Measurements from ENCODE around the gene SLC17A8. TPM values are rescaled to one million over a fixed set of nuclear protein-coding genes. Genes with fewer than 3 reads are reported as not detected.
"Not testable (repeated sequence)": the region's sequence is repeated elsewhere in the genome, so short reads cannot be mapped to it uniquely, and the experiment has no call there.

SLC17A8 gene
- total RNA-seq, 1 donor from 2014 or later: not detected

DNA sequence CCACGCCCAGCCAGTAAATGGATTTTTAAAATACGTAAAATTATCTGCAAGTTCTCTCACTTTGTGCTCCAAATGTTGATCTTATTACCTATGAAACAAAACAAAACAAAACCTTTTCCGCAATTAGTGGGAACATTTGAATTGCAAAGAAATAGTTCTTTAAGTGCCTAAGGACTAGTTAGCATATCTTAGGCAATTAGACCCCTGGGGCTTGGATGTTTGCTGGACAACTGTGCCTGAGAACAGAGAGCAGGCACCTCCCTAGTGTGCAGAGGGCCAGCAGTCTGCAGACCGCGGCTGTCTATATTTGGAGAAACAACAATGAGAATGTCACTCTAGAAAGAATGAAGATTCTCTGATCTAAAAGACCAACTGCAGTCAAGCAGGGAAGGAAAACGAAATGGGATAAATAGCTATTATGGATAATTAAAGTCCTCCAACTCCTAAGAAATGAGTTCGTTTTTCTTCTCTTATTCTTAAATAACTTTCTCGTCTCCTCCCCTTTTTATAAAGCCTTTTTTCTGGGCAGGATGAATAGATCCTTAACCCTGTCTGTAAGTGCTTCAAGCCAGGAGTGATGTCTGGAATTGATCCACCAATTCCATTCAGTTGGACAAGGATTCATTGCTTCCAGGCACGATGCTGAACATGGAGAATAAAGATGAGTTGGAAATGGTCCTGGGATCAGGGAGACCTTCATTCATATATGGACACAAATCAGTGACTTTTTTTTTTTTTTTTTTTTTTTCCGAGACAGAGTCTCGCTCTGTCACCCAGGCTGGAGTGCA lies 16.2 kb downstream of the SLC17A8 start:
- ATAC-seq: no peak

DNA sequence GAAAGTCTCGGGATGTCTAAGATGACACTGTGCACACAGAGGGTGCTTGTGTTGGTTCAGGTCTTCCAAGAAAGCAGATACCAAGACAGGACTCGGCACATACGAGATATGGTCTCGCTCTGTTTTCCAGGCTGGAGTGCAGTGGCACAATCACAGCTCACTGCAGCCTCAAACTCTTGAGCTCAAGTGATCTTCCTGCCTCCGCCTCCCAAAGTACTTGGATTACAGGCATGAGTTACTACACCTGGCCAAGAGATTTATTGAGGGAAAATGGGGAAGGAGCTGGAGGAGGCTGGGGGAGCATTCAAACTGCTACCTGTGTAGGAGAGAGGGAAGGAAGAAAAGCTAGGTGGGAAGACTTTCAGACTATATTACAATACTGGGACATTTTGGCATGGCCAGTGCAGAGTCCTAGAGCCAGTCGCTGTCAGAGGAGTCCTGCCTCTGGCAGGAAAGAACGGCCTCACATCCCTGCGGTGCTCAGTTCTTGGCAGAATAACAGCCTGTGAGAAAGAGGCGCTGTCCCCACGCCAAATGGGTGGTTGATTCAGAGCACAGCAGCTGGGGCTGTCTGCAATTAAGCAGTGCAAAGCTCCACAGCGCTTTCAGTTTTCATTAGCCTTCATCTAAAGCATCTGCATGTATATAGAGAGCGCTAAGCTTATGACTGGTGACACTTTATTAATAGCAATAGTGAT lies 18.3 kb downstream of the SLC17A8 start:
- no peak for ATAC-seq

DNA sequence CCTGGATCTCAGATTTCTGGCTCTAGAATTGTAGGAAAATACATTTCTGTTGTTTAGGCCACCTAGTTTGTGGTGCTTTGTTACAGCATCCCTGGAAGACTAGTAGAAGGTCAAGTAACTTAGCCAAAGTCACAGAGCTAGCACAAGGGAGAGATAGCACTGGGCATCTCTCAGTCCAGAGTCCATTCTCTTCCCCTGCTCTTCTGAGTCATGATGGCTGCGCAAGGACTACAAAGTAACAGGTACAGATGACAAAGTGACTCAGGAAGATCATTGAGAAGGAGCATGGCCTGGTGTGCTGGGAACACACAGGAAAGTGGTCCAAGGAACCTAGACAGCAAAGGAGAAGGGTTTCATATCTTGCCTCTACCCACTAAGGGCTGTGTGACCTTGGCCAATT lies 19.3 kb downstream of the SLC17A8 start:
- no peak for ATAC-seq

DNA sequence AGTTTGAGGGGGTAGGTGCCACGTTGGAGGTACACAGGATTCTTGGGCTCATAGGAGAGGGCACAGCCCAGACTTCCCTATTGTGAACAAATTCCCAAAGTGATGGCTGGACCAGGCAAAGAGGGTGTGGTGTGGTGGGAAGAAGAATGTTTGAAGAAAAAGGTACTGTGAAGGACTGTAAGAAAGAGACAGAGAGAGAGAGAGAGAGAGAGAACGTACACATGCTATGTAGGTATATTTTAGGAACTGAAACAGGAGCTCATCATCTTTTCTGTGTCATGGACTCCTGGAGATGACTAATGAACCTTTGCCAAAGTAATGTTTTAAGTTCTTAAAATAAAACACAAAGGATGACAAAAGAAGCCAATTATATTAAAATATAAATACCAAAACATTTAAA lies 24.5 kb downstream of the SLC17A8 start:
- no peak for ATAC-seq

DNA sequence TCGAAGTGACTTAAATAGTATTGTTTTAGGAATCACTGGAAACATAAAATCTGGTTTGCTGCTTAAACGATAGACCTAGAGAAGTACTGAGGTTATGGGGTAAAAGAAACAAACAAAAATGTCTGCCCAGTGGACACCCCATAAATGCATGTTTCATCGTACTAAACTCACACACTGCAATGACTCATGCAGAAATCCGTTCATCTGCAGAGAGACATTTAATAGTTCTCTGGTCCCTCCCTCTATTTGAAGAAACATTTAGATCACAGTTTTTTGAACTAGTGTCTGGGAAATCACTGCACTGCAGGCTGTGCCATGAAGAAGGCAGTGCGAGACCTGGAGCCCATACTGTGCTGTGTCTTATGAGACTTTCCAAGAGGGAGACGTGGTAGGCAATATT lies 25.5 kb downstream of the SLC17A8 start:
- ATAC-seq: no peak

DNA sequence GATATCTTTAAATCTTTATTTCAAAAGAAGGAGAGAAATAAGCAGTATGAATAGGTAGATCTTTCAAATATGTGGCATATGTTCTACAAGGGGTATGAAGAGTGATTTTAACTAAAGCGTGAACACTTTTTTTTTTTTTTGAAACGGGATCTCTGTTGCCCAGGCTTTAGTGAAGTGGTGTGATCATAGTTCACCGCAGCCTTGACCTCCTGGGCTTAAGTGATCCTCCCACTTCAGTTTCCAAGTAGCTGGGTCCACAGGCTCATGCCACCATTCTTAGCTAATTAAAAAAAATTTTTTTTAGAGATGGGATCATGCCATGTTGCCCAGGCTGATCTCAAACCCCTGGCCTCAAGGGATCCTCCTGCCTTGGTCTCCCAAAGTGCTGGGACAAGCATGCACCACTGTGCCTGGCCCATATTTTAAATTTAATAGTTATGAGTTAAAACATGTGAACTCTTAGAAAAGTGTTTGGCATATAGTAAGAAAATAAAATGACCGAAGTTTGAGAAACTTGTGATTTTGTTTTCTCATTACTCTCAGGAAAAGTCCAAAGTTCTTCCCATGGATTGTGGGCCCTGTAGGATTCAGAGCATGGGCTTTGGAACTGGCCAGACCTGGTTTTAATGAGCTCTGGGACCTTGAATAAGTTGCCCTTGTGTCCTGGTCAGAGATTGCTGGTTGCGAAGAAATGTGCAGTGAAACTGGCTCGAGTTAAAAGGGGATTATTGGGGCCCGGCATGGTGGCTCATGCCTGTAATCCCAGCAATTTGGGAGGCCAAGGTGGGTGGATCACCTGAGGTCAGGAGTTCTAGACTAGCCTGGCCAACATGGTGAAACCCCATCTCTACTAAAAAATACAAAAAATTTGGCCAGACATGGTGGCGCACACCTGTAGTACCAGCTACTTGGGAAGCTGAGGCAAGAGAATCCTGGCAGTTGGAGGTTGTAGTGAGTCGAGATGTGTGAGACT lies 27.0 kb downstream of the SLC17A8 start:
- no peak for ATAC-seq

DNA sequence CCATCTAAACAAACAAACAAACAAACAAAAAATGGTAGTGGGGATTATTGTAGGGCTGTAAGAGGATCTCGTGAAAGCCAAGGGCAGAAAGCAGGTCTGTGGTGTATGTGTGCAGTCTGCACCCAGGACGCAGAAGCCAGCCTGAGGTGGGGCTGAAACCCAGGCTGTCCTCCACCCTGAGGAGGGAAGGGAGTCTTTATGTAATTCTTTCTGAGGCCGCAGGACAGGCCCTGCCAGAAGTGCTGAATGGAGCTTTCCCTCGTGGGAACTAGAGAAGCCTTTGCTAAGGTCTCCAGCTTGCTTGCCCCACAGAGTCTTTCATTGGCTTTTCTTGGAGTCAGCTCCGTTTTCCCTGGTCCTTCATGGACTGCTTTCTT lies 27.7 kb downstream of the SLC17A8 start:
- no peak for ATAC-seq

DNA sequence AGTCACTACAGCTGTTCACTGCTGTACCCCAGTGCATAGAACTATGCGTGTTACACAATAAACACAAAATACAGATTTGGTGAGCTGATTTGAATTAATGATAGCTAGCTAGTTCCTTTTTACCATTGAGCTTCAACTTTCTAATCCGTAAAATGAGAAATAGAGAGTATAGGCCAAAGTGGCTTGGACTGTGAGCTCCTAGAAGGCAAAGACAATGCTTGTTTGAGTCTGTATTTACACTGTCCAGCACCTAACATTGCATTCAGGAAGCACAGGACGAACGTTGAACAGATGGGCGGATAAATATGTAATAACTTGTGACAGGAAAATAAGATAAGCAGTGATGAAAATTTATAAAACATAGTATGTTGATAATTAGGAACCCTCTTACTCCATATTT lies 31.5 kb downstream of the SLC17A8 start:
- ATAC-seq: no peak

DNA sequence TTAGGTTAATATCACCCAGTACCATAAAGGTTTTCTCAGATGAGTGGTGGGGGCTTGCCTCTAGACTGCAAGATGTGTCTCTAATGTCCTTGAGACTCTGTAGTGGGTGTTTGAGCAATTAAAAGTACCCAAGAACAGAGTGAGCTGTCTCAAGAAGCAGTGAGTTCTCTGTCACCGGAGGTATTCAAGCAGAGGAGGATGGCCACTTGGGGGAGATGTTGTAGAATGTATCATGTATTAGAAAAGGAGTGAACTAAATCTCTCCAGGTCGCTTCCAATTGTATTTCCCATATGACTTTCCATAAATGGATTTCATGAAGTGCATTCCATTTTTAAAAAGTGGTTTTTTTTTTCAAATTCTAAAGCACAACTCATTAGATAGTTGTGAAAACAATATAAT lies 35.0 kb downstream of the SLC17A8 start:
- ATAC-seq: no peak

DNA sequence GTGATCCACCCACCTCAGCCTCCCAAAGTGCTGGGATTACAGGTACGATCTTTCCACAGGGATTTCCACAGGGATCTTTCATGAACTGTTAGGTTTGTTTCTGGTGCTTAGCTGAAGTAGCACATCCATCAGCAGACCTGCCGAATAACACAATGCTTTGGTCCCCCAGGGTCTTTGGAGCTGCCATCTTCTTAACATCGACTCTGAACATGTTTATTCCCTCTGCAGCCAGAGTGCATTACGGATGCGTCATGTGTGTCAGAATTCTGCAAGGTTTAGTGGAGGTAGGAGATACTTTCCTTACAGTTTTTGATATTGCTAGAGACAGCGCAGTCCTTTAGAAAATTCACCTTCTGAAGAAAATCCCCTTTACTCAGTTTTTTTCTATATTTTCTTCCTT lies 36.3 kb downstream of the SLC17A8 start:
- no peak for ATAC-seq

DNA sequence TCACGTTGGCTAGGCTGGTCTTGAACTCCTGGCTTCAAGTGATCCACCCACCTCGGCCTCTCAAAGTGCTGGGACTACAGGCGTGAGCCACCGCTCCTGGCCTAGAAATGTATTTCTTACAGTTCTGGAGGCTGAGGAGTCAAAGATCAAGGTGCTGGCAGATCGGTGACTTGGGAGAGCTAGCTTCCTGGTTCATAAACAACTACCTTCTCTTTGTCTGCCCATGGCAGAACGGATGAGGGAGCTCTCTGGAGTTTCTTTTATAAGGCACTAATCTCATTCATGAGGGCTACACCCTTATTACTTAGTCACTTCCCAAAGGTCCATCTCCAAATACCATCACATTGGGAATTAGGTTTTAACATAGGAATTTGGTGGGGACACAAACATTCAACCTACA lies 38.9 kb downstream of the SLC17A8 start:
- no peak for ATAC-seq

DNA sequence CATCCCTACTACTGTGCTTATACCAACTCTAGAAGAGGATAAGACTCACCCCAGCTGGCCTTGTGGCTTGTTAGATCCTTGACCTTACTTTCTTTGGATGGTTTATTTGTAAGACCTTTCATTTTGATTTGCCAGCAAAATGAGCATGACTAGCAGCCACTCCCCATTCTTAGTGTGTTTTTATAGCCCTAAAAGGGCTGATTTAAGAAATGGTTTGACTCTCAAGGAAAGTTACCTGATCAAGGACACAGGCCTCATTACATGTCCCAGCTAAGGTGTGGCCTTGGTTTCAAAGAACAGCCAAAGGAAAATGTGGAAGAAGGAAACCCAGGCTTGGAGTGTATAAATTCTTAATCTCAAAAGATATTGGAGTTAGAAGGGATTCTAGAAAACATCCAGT lies 41.4 kb downstream of the SLC17A8 start:
- ATAC-seq: no peak

DNA sequence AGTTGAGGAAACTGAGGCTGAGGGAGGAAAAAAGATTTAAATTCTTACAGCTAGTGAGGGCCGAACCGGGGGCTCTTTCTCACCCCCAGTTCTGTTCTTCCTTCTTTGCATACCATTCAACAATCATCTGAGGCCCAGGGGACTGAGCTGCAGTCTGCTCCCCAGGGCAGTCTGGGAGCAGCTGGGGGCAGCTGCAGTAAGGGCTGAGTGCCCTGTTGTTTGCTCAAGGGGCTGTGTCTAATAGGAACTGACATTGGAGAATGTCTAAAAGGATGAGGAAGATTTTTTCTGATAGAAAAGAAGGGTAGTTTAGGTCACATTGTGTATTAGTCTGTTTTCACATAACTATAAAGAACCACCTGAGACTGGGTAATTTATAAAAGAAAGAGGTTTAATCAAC lies 42.2 kb downstream of the SLC17A8 start:
- no peak for ATAC-seq

DNA sequence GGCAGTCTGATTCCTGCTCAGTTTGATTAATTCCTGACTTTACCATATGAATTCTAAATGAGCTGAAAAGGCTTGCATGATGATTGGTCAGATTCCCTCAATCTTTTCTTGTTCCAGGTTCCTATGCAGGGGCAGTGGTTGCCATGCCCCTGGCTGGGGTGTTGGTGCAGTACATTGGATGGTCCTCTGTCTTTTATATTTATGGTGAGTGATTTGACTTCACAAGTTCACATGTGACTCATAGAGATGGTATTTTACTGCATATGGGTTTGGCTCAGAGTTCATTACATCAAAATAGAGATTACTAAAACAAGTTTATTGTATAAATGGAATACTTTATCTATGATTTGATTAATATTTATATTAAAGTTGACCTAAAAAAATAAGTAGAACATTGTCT lies 44.8 kb downstream of the SLC17A8 start:
- no peak for ATAC-seq

DNA sequence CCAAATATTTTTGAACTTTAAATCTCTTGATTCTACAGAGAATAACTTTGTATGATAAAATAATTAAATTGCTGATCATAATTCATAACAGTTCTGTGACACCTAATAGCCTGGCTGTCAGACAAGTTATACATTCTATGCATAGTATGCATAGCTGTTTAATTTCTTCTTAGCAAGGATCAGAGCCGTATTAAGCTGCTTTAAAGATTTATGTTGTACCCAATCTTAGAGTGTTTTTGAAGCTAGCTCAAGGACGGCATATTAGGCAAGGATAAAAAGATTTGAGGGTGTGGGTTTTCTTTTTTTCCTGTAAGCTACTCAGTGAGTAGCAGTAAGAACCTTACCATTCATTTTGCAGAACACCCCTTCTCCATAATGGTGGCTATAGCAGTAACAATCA lies 45.9 kb downstream of the SLC17A8 start:
- no peak for ATAC-seq

DNA sequence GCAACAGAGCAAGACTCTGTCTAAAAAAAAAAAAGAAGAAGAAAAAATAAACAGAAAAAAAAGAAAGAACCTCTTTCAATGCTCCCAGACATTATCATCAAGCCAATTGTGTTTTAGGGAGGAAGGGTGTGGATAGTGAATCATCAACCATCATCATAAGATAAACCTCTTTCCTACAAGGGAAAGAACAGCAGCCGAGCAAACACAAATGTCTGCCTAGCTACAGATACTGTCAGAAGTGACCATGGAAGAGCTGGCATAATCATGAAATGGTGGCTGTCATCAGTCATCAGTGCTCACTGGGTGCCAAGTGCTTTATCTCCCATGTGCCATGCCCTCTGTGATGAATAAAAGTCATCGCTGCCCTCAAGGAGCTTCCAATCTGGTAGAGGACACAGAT lies 46.6 kb downstream of the SLC17A8 start:
- no peak for ATAC-seq

DNA sequence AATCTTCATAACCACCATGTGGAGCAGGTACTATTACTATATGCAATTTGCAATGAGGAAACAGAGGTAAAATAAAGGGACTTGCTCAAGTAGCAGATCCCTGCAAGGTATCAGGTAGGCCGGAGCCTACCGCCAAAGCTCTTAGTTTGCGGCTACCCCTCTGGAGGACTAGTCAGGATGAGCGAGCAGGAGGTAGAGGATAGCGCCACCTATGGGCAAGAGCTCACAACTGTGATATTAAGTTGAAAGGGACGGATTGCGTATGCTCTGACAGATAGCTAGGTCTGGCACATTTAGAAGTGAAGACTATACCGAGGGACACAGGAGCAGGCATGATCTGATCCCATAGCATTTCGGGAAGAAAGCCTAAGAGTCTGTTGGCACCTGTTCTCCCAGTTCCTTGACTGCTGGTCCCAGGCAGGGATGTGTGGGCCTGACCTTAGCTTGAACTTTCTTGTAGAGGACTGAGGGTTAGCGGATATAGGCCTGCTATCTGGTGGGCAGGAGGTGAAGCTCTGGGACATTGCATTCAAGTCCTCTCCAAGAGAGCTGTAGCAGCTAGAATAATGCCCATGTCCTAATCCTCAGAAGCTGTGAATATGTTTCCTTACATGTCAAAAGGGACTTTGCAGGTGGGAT lies 48.0 kb downstream of the SLC17A8 start:
- no peak for ATAC-seq

DNA sequence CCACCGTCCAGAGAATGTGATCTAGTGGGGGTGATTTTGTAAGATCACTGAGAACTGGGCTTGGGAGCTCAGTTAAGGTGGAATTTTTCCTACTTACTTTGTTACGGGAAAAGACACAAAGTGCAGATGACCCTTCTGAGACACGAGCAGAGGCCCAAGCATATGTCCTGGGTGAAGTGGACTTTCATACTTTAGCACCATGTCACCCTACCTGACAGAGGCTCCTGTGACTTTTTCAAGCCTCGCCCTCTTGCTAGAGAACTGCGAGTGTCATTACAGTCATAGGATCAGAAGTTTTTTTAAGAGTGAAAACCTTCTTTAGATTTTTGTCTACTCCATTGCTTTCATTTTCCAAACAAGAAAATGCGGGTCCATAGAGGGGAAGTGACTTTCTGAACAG lies 56.1 kb downstream of the SLC17A8 start:
- no peak for ATAC-seq

DNA sequence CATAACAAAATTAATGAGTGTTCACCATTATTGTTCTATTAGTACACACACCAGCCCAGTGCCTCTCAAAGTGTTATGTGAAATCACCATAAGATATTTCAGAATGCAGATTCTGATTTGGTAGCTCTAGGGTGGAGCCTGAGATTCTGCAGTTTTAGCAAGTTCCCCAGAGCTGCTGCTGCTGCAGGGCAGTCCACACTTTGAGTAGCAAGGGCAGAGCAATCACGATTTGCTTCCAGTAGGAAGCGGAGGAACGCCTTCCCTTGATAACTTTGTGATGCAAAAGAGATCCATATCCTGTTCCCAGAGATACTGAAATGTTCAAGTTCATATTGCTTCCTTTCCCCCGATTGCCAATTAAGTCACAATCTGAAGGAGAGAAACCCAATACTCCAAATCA lies 57.9 kb downstream of the SLC17A8 start:
- ATAC-seq: no peak

DNA sequence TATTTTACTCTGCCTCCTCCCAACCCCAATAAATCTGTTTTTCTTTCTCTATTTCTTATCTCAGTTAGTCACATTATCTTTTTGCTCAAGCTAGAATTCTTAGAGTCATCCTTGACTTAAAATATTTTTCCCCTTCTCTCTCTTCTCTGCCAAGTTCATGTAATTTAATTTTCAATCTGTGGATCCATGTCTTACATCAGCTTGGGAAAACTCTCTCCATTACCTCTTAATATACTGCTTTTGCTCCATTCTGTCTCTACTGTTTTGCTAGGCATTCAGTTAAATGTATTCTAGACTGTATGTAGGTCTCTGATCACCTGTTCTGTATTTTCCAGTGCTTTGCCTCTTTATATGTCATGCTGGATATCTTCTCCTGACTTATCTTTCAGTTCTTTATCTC lies 65.8 kb downstream of the SLC17A8 start:
- ATAC-seq: no peak

DNA sequence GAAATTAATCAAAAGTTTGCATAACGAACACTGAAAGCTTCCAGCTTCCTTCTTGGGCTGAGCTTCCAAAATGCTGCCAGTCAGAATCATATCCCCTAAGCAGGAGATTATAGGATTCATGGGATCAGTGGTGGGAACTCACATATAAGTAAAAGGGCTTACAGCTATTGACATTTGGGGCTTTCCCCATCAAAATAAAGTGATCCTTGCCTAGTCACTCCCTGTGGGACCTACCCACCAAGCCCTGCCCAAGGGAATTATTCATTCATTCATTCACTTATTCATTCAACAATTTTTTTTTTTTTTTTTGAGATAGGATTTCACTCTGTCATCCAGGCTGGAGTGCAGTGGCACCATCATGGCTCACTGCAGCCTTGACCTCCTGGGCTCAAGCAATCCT lies 69.3 kb downstream of the SLC17A8 start:
- no peak for ATAC-seq

DNA sequence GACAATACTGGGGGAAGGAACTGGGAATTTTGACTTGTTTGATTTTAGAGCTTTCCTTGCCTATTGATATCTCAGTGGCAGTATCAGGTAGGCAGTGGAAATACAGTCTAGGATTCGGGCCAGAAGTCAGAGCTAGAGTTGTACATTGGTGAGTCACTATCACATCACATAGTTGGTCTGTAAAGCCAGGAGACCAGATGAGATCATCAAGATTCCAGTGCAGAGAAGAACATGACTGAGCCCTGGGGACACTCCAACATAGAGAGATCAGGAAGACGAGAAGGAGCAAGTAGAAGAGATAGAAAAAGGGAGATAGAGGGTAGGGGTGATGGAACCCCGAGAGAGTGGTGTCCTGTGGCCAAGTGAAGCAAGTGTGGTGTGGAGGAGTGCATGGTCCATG lies 70.2 kb downstream of the SLC17A8 start:
- ATAC-seq: peak; percentile 75

DNA sequence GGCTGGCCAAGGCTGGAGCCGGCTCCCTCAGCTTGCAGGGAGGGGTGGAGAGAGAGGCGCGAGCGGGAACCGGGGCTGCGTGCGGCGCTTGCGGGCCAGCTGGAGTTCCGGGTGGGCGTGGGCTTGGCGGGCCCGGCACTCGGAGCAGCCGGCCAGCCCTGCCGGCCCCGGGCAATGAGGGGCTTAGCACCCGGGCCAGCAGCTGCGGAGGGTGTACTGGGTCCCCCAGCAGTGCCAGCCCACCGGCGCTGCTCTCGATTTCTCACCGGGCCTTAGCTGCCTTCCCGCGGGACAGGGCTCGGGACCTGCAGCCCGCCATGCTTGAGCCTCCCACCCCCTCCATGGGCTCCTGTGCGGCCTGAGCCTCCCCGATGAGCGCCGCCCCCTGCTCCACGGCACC lies 73.4 kb downstream of the SLC17A8 start:
- ATAC-seq: not testable (repeated sequence)
